Measurements from ENCODE around the gene ADAMTS17.

GRCh38 chr15:100049483-100049882 is 292.3 kb downstream of the ADAMTS17 start:
- TF ChIP-seq CTCF (IDR thresholded peaks at IDR 0.05; ENCODE audit: low read depth, low read length) (no peak), EZH2phosphoT487 (IDR thresholded peaks at IDR 0.05; ENCODE audit: low read depth) (no peak)

All from OCI-LY3 (cell line).